GM21825 (cell line): ENCODE data around the gene FBXL15.

Source experiments
- ATAC-seq: cut with Tn5 transposase; IDR thresholded peaks from one replicate; pipeline ENCODE4 v1.9.1; 2021; ENCODE audit warnings: mild to moderate bottlenecking, moderate library complexity; ENCODE audit not compliant: unreplicated experiment

FBXL15 gene

GRCh38 chr10:102409604-102410428, 10.8 kb upstream of the FBXL15 start:
- no peak for ATAC-seq

GRCh38 chr10:102410429-102411073, 10.1 kb upstream of the FBXL15 start:
- no peak for ATAC-seq

GRCh38 chr10:102411341-102412255, 9.0 kb upstream of the FBXL15 start:
- no peak for ATAC-seq

- no peak for ATAC-seq
These were observed 8.3 kb upstream of the FBXL15 start for GRCh38 chr10:102412293-102412692.

- no peak for ATAC-seq
These were observed 7.5 kb upstream of the FBXL15 start for GRCh38 chr10:102413053-102413705.

- ATAC-seq: no peak
These were observed 6.7 kb upstream of the FBXL15 start for GRCh38 chr10:102413806-102414561.

GRCh38 chr10:102414749-102415148, 5.9 kb upstream of the FBXL15 start:
- ATAC-seq: no peak

- no peak for ATAC-seq
These were observed 4.4 kb upstream of the FBXL15 start for GRCh38 chr10:102416283-102416682.

- no peak for ATAC-seq
These were observed 3.9 kb upstream of the FBXL15 start for GRCh38 chr10:102416695-102417094.

- no peak for ATAC-seq
These were observed 1.9 kb upstream of the FBXL15 start, which contains the start of gene PSD for GRCh38 chr10:102418622-102419268. PSD (minus strand) TSS chr10:102418785; CDS start chr10:102417038, 1,747 bp downstream.

- no peak for ATAC-seq
These were observed 1.1 kb upstream of the FBXL15 start for GRCh38 chr10:102419269-102420180.

- no peak for ATAC-seq
These were observed 389 bp upstream of the FBXL15 start for GRCh38 chr10:102420181-102420713.

GRCh38 chr10:102421507-102421756, 796 bp downstream of the FBXL15 start:
- ATAC-seq: no peak

- ATAC-seq: no peak
These were observed 1.3 kb downstream of the FBXL15 start for GRCh38 chr10:102421757-102422512.

- ATAC-seq: no peak
These were observed 2.0 kb downstream of the FBXL15 start for GRCh38 chr10:102422545-102423129.

GRCh38 chr10:102423372-102423968, 2.8 kb downstream of the FBXL15 start:
- ATAC-seq: no peak

GRCh38 chr10:102424145-102424544, 3.5 kb downstream of the FBXL15 start:
- ATAC-seq: no peak
